Measurements from ENCODE around the gene DCTD.

DNA sequence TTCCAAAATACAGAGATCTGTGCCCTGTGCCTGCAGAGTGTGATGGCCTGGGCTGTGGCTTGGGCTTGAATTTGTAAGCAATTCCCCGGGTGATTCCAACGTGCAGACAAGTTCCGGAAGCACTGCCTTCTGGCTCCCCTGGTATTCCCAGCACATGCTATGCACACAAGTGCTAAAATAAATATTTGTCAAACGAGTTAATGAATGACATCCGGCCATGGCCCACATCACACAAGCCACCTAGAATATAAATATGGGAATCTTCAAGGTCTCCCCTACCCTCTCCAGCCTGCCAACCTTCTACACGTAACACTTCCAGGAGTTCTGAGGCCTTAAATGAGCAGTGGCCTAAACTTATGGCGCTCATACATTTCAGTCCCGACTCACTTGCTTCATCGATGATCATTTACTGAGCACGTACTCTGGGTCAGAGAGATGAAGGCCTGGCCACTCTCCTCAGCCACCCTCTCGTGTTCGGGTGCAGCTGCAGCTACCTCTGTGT is 21.3 kb downstream of the DCTD start:
- TF ChIP-seq SIN3A (IDR thresholded peaks at IDR 0.05; ENCODE audit: borderline replicate concordance, insufficient read depth, low read length) (no peak), TAF1 (IDR thresholded peaks at IDR 0.05; ENCODE audit: borderline replicate concordance, insufficient read depth, low read length) (no peak)
